Activated CD8-positive, alpha-beta memory T cell treated with anti-CD3 and anti-CD28 coated beads, Interleukin-2, amount 50 U/mL, for 4 hours (primary cell): ENCODE data around the gene MRPL49.

Experiments
- DNase-seq: peaks from one replicate; pipeline ENCODE4 v3.0.0-alpha.2; 2020

Gene MRPL49

DNA sequence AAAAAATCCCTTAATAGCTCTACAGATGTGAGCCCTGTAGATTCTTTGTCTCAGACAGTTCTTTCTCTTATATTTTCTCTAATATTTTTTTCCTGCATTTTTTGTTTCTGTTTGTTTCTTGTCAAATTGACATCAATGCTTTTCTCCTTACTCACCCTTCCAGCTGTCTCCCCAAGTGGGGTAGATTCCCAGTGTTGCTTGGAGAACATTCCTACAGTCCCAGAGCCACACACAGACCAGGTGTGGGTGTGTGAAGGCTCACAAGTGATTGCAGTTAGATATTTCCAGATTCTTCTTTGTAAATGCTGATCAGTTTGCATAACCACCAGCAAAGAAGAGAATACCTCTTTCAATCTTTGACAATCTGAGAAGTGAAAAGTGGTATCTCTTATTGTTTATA is 18.6 kb upstream of the MRPL49 start:
- no peak for DNase-seq

DNA sequence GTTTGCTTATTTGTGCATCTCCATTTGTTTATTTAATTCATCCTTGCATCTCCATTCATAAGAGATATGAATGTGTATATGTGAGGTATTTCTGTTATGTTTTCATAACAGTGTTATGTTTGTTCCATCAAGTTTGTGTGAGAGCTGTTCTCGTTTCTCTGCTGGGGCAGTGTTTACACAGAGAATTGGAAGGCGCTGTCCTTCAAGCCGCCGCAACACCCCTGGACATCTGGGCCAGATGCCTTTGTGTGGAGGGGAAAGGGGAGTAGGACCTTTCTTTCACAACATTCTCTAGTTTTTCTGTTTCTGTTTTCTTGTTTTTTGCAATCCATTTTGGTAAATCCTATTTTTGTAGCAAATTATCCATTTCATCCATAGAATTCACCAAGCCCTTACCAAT is 17.5 kb upstream of the MRPL49 start:
- no peak for DNase-seq

DNA sequence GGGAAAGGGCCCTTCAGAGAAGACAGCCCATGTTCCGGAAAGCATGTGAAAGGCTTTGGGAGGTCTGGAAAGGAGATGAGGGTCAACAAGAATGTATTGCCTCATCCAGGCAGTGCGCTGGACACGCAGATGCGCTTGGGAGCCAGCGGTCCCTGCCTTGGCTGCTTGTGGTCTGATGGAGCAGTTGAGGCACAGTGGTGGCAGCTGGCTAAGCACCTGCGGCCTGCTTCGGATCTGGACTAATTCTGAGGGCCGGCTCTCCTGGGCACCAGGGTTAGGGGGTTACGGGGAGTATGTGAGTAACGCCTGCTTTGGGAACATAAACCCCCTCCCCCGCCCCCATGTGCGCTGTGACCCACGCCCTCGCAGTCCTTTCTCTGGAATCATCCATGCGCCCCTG is 15.0 kb upstream of the MRPL49 start:
- DNase-seq, result no peak

DNA sequence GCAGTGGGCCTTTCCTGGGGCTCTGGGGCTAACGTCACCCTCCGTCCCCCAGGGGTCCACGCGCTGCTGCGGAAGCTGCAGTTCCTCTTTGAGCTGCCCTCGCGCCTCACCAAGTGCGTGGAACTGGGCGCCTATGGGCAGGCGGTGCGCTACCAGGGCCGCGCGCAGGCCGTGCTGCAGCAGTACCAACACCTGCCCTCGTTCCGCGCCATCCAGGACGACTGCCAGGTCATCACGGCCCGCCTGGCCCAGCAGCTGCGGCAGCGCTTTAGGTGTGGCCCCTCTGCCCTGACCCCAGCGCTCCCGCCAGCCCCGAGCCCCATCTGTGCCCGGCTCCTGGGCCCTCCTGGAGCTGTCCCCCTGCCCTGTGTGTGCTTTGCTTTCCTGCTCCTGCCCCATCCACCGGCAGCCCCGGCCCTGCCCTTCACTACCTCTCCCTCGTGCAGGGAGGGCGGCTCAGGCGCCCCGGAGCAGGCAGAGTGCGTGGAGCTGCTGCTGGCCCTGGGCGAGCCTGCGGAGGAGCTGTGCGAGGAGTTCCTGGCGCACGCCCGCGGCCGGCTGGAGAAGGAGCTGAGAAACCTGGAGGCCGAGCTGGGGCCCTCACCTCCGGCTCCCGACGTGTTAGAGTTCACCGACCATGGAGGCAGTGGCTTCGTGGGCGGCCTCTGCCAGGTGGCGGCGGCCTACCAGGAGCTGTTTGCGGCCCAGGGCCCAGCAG is 14.2 kb upstream of the MRPL49 start:
- DNase-seq, result no peak

- no peak for DNase-seq
Measured at GRCh38 chr11:65108469-65109123, 13.5 kb upstream of the MRPL49 start.

- no peak for DNase-seq
Measured at GRCh38 chr11:65109231-65110198, 12.6 kb upstream of the MRPL49 start.

DNA sequence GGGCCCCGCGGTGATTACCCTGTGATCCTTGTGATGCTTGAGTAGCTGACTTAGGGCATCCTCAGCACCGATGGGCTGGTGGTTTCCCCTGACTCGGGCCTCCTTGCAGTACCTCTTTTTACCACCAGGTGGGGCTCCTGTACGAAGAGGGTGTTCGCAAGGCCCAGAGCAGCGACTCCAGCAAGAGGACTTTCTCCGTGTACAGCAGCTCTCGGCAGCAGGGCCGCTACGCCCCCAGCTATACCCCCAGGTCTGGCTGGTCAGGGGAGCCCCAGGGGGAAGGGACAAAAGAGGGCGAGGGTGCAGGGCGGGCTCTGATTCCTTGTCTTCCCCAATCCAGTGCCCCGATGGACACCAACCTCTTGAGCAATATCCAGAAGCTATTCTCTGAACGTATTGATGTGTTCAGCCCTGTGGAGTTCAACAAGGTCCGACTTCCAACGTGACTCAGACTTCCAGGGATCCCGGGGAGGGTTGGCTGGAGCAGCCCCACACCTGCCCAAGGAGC is 11.7 kb upstream of the MRPL49 start:
- DNase-seq, result peak; percentile 97

- no peak for DNase-seq
Measured at GRCh38 chr11:65111159-65111743, 10.9 kb upstream of the MRPL49 start.

DNA sequence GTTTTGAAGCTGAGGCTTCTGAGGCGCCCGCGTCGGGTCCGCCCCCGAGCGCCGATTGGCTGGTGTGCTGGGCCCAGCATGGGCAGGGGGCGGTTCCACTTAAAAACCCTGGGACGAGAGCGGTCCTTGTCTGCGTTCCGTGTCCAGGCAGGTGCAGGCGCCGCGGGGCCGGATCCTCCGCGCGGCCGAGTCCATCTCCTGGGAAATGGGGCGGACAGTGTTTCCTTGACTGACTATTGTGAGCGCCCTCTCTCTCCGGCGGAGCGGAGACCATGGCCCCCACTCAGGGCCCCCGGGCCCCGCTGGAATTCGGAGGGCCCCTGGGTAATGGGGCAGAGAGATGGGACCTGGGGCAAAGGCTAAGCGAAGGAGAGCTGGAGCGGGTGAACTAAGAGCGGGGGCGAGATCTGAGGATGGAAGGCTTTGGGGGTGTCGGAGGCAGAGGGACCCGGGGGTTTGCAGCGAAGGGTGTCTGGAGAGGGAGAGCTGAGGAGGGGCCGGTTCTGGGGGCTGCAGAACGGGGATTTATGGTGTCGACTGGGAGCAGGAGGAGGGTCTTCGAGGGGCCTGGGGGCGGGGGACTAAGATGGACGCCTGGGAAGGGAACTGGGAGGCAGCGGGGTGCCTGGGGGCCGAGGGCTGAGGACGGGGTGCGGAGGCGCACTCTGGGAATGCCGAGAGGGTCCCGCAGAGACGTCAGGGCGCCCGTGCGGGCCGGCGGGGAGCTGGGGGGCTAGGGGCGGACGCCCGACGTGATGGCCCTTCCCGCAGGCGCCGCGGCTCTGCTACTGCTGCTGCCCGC is 10.2 kb upstream of the MRPL49 start, which contains the start of gene TM7SF2:
Gene TM7SF2 (plus strand): TSS at position 129 of the 802 bp plus-strand sequence. CDS start 144 bp downstream, at position 273.
- peak; percentile 95 for DNase-seq

DNA sequence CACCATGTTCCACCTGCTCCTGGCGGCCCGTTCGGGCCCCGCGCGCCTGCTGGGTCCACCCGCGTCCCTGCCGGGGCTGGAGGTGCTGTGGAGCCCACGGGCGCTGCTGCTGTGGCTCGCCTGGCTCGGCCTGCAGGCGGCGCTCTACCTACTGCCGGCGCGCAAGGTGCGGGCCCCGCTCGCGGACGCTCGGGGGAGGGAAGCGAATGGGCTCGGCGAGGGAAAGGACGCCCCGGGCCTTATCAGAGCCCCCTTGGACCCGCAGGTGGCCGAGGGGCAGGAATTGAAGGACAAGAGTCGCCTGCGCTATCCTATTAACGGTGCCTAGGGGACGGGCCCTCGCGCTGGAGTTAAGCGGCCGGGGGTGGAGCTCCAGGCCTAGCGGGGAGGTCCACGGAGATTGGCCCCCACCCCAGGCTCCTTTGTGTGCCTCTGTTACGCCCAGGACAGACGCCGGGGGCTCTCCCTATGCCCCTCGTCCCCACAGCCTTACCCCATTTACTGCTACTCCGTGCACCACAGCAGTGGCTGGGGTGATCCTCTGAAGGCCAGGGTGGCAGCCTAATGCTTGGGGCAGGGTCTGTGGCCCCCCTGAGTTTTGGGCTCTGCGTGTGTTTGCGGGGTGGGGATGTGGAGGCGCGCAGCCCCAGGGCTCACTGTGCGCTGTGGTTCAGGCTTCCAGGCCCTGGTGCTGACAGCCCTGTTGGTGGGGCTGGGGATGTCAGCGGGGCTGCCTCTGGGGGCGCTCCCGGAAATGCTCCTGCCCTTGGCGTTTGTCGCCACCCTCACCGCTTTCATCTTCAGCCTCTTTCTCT is 9.4 kb upstream of the MRPL49 start:
- DNase-seq, result peak; percentile 79

DNA sequence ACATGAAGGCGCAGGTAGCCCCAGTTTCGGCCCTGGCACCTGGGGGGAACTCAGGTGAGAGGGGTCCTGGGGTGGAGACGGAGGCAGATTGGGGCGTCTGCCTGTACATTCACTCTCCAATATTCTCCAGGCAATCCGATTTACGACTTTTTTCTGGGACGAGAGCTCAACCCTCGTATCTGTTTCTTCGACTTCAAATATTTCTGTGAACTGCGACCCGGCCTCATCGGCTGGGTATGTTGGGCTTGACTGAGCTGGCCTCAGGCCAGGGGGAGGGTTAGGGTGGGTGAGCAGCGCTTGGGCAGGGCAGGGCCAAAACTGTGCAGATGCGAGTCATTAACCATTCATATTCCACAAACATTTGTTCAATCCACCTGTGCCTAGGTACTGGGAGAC is 8.8 kb upstream of the MRPL49 start:
- no peak for DNase-seq

DNA sequence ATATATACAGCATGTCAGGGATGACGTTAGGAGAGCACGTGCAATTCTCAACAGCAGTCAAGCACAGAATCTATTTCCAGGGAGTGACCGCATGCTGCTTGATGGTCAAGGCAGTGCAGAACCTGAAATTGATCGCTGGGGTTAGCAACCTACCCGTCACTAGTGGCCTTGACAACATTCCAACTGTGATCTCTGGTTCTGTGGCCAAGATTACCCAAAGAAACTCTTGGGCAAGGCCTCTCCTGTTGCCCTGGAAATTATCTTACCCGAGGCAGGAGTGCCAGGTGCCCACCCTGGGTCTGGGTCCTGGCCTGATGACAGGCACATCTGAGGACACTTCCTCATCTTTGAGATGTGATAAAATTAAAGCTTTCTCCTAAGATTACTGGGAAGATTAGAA is 8.3 kb upstream of the MRPL49 start:
- no peak for DNase-seq

- DNase-seq, result no peak
Measured at GRCh38 chr11:65114538-65115171, 7.5 kb upstream of the MRPL49 start.

GRCh38 chr11:65115361-65116082 is 6.6 kb upstream of the MRPL49 start:
- DNase-seq, result no peak

GRCh38 chr11:65116370-65117205 is 5.5 kb upstream of the MRPL49 start:
- peak; percentile 63 for DNase-seq

- peak; percentile 100 for DNase-seq
Measured at GRCh38 chr11:65117206-65118096, 4.7 kb upstream of the MRPL49 start, which contains the start of gene ZNHIT2. Gene ZNHIT2, minus strand, starts transcription at chr11:65117701. Its CDS starts 48 bp downstream, at chr11:65117653.

- peak; percentile 15 for DNase-seq
Measured at GRCh38 chr11:65118097-65118837, 3.9 kb upstream of the MRPL49 start.
